Gastroesophageal sphincter (tissue), 3 donors: ENCODE results near the gene EGFLAM.

Source experiments
- CTCF ChIP-seq, 4 experiments: fragments of 200-600 bp in 2 of 4; fragments of 450-650 bp in 2 of 4; sonication (generic) in 1 of 4; IDR thresholded peaks; one replicate each; pipeline ENCODE4 v1.5.1; 2017 to 2019; ENCODE audit warnings: antibody characterized with exemption in 4 of 4, mild to moderate bottlenecking in 2 of 4, moderate library complexity in 2 of 4
- EP300 ChIP-seq: sonication (generic); formaldehyde crosslinking; IDR thresholded peaks from one replicate; pipeline ENCODE4 v1.6.1; 2017; ENCODE audit warnings: antibody characterized with exemption, mild to moderate bottlenecking
- POLR2A ChIP-seq, 2 donors: fragments of 450-650 bp; IDR thresholded peaks; one replicate each; pipeline ENCODE4 v1.6.1; 2017; ENCODE audit warnings: antibody characterized with exemption in 2 of 2, mild to moderate bottlenecking in 2 of 2, moderate library complexity in 1 of 2
- POLR2AphosphoS5 ChIP-seq: sonication (generic); formaldehyde crosslinking; IDR thresholded peaks from one replicate; pipeline ENCODE4 v1.6.1; 2017; ENCODE audit warnings: antibody characterized with exemption

DNA sequence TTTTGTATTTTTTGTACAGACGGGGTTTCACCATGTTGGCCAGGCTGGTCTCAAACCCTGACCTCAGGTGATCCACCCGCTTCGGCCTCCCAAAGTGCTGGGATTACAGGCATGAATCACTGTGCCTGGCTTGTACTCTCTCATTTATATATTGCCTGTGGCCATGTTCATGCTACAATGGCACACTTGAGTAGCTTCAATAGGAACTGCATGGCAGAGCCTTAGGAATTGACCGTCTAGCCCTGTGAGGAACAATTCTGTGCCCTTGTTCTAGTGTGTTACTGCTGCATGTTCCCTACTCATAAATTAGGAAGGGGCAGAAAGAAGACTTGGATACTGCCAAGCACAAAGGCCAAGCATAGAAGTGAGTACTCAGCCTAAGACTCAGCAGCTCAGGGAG is 193.8 kb downstream of the EGFLAM start:
- TF ChIP-seq CTCF (IDR thresholded peaks at IDR 0.05) (no peak), POLR2A (IDR thresholded peaks at IDR 0.05) (no peak), EP300 (no peak), POLR2AphosphoS5 (no peak)
